HG03064 (cell line): ENCODE results near the gene NYAP1.
A peak's percentile ranks its signal among the peaks of the same experiment; 100 is the strongest.
"Not testable (repeated sequence)": the region's sequence is repeated elsewhere in the genome, so short reads cannot be mapped to it uniquely, and the experiment has no call there.

ENCODE experiments used
- ATAC-seq: cut with Tn5 transposase; IDR thresholded peaks from one replicate; pipeline ENCODE4 v1.9.1; 2021; ENCODE audit warnings: low read depth; ENCODE audit not compliant: unreplicated experiment

NYAP1 gene

GRCh38 chr7:100509231-100509630 lies 25.5 kb downstream of the NYAP1 start:
- ATAC-seq, result no peak

DNA sequence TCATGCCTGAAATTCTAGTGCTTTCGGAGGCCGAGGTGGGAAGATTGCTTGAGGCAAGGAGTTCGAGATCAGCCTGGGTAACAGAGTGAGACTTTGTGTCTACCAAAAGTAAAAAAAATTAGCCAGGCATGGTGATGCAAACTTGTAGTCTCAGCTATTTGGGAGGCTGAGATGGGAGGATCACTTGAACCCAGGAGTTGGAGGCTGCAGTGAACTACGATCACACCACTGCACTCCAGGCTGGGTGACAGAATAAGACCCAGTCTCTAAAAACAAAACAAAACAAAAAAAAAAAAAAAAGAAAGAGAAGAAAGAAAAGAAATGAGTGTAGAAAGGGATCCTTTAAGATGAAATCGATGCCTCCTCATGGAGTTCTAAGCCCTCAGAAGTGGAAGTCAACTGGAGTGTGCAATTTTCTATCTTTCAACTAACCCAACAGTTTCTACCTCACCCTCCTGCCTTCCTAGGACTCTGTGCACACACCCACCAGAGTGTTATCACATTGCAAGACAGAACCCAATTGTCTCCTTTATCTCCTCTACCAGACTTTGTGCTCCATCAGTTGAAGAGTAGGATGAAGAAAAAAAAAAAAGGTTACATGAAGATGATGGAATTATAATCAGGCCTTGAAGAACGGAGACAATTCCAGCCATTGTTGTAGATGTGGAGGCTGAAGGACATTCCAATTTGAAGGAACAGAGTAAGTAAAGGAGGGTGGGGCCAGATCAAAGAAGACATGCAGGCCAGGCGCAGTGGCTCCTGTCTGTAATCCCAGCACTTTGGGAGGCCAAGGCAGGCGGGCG lies 26.9 kb downstream of the NYAP1 start:
- ATAC-seq, result no peak

DNA sequence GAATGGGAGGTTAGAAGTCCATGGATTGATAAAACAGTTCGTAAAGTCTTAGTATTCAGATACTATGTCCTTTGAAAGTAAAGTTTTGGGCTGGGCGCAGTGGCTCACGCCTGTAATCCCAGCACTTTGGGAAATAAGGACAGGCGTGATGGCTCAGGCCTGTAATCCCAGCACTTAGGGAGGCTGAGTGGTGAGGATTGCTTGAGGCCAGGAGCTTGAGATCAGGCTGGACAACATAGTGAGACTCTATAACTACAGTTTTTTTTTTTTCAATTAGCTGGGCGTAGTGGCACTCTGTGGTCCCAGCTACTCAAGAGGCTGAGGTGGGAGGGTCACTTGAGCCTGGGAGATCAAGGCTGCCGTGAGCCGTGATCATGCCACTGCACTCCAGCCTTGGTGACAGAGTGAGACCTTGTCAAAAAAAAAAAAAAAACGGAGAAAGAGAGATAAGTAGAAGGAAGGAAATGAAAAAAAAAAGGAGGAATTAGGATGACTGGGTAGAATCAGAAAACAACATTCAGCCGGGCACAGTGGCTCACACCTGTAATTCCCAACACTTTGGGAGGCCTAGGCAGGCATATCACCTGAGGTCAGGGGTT lies 29.6 kb downstream of the NYAP1 start:
- ATAC-seq, result no peak

DNA sequence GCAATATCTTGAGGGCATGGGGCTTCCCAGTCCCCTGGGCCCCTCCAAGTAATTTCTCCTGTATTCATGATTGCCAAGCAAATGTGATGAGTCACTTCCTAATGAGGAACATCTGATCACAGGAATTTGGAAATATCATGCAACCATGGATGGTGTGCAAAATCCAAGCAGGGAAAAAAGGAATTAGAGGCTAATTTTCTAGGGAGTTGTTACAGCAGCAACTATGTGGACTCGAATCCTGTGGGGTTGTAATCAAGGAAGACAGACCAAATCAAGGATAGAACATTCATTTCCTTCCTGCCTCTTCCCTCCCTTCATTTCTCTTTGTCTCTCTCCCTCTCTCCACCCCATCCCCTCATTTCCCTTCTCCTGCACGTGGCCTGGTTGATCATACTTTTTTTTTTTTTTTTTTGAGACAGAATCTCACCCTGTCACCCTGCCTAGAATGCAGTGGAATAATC lies 31.4 kb downstream of the NYAP1 start:
- no peak for ATAC-seq

- no peak for ATAC-seq
Observed at GRCh38 chr7:100516135-100516812, 32.5 kb downstream of the NYAP1 start.

DNA sequence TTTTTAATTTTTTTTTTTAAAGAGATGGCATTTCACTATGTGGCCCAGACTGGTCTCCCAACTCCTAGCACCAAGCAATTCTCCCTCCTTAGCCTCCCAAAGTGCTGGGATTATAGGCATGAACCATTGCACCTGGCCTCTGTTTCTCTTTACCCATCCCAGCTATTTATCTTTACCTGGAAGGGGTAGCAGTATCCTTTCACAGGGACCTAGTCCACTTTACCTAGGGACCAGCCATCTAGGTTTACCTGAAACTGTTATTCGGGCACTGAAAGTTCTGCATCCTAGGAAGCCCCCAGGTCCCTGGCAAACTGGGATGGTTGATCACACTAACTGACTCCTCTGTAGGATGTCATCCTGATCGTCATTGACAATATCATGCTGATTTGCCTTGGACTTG lies 33.6 kb downstream of the NYAP1 start:
- ATAC-seq, result no peak

GRCh38 chr7:100519580-100519979 lies 35.9 kb downstream of the NYAP1 start:
- ATAC-seq, result no peak

DNA sequence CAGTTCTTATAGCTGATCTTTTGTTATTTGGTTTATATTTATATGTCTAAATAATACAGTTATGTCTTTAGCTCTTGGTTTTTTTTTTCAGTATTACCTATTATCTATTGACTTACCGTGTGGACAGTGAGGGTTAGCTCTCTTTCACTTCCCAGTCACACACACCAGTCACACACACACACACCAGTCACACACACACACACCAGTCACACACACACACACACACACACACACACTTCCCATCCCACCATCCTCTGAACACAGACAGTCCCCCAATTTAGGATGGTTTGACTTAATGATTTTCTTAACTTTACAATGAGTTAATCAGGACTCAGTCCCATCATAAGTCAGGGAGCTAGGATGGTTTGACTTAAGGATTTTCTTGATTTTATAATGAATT lies 36.4 kb downstream of the NYAP1 start:
- ATAC-seq, result no peak

GRCh38 chr7:100521076-100521475 lies 37.3 kb downstream of the NYAP1 start:
- no peak for ATAC-seq

DNA sequence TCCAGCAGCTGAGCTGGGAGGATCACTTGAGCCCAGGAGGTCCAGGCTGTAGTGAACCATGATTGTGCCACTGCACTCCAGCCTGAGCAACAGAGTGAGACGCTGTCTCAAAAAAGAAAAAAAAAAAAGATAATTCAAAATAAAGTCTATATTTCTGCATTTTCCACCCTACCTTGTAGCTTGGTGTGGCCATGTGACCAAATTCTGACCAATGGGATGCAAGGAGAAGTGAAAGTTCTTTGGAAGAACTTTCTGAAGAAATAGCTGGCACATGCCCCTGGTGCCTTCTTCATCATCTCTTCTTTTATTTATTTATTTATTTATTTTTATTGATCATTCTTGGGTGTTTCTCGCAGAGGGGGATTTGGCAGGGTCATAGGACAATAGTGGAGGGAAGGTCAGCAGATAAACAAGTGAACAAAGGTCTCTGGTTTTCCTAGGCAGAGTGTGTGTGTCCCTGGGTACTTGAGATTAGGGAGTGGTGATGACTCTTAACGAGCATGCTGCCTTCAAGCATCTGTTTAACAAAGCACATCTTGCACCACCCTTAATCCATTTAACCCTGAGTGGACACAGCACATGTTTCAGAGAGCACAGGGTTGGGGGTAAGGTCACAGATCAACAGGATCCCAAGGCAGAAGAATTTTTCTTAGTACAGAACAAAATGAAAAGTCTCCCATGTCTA lies 38.3 kb downstream of the NYAP1 start:
- ATAC-seq, result not testable (repeated sequence)

DNA sequence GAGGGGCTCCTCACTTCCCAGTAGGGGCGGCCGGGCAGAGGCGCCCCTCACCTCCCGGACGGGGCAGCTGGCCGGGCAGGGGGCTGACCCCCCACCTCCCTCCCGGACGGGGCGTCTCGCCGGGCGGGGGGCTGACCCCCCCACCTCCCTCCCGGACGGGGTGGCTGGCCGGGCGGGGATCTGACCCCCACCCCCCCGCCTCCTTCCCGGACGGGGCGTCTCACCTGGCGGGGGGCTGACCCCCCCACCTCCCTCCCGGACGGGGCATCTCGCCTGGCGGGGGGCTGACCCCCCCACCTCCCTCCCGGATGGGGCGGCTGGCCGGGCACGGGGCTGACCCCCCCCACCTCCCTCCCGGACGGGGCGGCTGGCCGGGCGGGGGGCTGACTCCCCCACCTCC lies 39.5 kb downstream of the NYAP1 start:
- not testable (repeated sequence) for ATAC-seq

GRCh38 chr7:100528108-100528866 lies 44.6 kb downstream of the NYAP1 start:
- ATAC-seq, result not testable (repeated sequence)

- ATAC-seq, result no peak
Observed at GRCh38 chr7:100532165-100533022, 48.7 kb downstream of the NYAP1 start.

GRCh38 chr7:100535982-100536381 lies 52.3 kb downstream of the NYAP1 start:
- not testable (repeated sequence) for ATAC-seq

DNA sequence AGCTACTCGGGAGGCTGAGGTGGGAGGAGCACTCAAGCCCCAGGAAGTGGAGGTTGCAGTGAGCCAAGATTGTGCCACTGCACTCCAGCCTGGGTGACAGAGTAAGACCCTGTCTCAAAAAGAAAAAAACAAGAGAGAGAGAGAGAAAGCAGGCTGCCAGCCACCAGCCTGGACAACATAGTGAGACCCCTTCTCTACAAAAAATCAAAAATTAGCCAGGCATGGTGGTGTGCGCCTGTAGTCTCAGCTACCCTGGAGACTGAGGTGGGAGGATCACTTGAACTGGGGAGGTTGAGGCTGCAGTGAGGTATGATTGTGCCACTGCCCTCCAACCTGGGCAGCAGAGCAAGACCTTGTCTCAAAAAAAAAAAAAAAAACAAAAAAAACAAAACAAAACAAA lies 53.0 kb downstream of the NYAP1 start:
- not testable (repeated sequence) for ATAC-seq

DNA sequence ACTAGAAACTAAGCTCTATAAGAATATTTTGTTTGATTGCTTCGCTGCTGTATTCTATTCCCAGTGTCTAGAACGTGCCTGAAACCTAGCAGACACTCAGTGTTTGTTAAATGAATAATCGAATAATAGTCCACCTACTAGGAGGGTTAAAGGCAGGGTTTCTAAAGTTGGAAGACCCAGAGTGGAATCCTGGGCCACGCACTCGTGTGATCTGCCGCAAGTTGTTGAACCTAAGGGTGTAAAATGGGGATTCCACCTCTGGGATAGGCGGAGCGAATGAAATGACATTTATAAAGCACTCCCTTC lies 54.6 kb downstream of the NYAP1 start:
- peak; percentile 4 for ATAC-seq

DNA sequence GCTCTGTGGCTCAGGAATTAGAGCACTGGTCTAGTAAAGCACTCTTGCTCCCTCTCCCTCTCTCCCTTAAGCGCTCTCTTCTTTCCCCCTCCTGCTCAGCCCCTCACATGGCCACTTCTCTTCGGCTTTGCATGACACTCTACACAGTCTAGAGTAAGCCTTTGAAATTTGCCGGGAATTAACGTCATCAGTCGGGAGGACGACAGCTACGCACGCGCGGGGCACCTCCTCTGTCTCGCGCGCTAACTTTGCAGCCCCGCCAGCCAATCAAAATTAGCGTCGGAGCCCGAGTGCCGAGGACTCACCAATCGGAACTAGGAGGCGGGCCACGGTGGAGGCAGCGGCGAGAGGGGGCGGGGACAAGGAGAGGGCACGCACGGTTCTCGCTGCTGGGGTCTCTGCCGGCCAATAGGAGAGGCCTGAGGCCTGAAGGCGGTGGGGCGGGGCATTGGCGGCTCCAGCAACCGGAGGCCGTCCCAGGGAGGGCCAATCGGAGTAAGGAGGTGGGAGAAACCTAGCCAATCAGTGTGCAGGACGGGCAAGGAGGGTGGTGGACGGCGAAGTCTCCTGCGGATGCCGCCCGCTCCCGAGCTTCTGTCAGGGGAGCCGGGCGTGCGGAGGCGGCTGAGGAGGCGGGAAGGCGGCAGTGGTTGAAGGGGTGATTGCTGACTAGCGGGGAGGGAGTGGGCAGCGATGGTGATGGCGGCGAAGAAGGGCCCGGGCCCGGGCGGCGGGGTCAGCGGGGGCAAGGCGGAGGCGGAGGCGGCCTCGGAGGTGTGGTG lies 55.1 kb downstream of the NYAP1 start, which contains the start of gene AGFG2:
Gene AGFG2 (plus strand): TSS at position 550 of the 782 bp plus-strand sequence. CDS start 144 bp downstream, at position 694.
- ATAC-seq, result peak; percentile 91

- peak; percentile 10 for ATAC-seq
Observed at GRCh38 chr7:100539436-100540006, 55.8 kb downstream of the NYAP1 start.
